HL-60 (cell line): ENCODE data around the gene NFIA.

ENCODE experiments used
- SPI1 ChIP-seq: IDR thresholded peaks from 2 replicates; pipeline ENCODE4 v1.6.1; 2012; ENCODE audit warnings: low read depth, mild to moderate bottlenecking, borderline replicate concordance
- TF ChIP-seq, protein P1 (sequence below): IDR thresholded peaks from one replicate; pipeline ENCODE4 v1.5.1; 2011; ENCODE audit warnings: low read length, control low read depth, inconsistent platforms; ENCODE audit not compliant: insufficient read depth

DNA sequence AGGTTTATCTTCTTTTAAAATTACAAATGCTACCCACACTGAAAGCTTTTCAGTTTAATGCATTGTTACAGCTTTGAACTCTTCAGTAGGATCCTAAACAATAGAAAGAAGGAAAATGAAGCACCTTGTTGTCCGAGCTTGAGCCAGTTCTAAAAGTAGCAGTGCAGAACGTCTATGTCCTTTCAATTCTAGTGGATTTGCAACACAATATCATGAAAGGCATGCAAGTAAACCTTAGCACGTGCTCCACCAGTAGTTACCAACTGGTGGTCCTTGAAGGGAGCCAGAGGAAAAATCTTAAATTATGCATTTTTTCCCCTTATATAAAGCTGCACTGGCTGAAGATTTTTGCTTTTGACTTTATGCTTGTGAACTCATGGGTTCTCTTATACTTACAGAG is 208.2 kb downstream of the NFIA start:
- TF ChIP-seq, protein P1, sequence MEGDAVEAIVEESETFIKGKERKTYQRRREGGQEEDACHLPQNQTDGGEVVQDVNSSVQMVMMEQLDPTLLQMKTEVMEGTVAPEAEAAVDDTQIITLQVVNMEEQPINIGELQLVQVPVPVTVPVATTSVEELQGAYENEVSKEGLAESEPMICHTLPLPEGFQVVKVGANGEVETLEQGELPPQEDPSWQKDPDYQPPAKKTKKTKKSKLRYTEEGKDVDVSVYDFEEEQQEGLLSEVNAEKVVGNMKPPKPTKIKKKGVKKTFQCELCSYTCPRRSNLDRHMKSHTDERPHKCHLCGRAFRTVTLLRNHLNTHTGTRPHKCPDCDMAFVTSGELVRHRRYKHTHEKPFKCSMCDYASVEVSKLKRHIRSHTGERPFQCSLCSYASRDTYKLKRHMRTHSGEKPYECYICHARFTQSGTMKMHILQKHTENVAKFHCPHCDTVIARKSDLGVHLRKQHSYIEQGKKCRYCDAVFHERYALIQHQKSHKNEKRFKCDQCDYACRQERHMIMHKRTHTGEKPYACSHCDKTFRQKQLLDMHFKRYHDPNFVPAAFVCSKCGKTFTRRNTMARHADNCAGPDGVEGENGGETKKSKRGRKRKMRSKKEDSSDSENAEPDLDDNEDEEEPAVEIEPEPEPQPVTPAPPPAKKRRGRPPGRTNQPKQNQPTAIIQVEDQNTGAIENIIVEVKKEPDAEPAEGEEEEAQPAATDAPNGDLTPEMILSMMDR, result no peak
- no peak for TF ChIP-seq SPI1
